RCC 7860 (cell line): Measurements from ENCODE around the gene HECTD2.
A peak's percentile ranks its signal among the peaks of the same experiment; 100 is the strongest.
"Not testable (repeated sequence)": the region's sequence is repeated elsewhere in the genome, so short reads cannot be mapped to it uniquely, and the experiment has no call there.

ENCODE experiments used
- DNase-seq: peaks from one replicate; pipeline ENCODE4 v3.0.0-alpha.2; 2015; ENCODE audit warnings: low spot score
- FAIRE-seq: peaks from 2 replicates; lab custom pipeline; 2012; peaks lifted over from hg19 to GRCh38; lab: Jason Lieb, UNC

HECTD2 gene

GRCh38 chr10:91410638-91411371 lies 661 bp downstream of the HECTD2 start:
- FAIRE-seq (no peak), DNase-seq (peak; percentile 22)

- FAIRE-seq (no peak), DNase-seq (no peak)
These were observed 1.5 kb downstream of the HECTD2 start for GRCh38 chr10:91411621-91412020.

DNA sequence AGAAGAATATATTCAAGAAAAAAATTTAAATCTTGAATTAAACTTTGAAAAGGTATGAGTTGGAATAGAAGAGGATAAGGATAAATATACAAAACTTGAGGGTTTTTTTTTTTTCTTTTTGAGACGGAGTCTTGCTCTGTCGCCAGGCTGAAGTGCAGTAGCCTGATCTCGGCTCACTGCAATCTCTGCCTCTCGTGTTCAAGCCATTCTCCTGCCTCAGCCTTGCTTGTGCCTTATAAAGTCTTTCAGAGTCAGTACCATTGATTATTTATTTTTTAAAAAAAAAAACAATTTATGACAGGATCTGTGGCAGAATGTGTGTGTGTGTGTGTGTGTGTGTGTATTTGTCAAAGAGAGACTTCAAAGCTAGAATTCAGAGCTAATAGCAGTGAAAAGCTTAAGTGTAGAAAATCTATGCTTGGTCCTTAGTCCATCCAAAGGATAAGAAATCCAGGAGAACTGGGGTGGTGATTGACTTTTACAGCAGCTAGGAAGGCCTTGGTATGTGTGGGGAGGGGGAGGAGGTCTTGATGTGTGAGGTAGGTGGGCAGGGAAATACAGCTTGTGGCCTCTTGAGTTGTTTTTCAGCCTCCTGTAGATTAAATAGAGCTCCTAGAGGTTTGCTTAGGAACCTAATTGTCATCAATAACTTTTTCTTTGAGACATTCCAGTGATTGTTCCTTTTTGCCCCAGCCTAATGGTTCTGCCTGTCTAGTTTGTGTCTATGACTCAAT lies 2.4 kb downstream of the HECTD2 start:
- DNase-seq (no peak), FAIRE-seq (no peak)

- FAIRE-seq (no peak), DNase-seq (no peak)
These were observed 5.7 kb downstream of the HECTD2 start for GRCh38 chr10:91415816-91416215.

DNA sequence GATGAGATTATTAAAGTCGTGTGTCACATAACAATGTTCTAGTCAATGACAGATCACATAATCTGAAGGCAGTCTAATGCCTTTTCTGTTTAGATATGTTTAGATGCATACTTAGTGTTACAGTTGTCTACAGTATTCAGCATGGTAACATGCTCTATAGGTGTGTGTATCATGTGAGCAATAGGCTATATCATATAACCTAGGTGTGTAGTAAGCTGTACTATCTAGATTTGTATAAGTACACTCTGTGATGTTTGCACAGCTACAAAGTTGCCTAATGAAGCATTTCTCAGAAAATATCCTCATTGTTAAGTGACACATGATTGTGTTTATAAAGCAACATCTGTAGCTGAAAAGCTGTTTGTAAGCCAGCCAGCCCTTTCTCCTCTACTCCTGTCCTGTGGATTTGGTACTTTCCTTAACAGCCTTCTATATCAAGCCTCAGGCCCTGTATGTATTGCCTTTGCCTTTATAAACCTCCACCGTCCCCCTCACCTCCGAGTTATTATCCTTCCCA lies 6.3 kb downstream of the HECTD2 start:
- FAIRE-seq (no peak), DNase-seq (no peak)

DNA sequence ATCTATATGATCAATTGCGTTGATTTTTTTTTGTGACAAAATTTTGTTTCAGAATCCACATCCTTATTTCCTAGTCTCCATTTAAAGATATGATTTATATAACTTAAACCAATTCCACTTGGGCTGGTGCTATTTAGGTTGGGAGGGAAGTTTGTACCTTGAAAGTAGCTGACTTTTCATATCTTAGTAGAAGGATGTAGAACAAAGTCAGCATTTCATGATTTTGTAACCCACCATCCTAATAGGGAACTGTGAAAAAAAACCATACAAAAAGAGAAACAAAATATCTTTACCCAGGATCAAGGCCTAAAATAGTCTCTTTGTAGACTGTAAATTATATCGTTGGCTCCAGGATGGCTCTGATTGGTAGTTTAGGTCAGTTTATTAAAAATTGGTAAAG lies 8.3 kb downstream of the HECTD2 start:
- no peak for DNase-seq
- no peak for FAIRE-seq

DNA sequence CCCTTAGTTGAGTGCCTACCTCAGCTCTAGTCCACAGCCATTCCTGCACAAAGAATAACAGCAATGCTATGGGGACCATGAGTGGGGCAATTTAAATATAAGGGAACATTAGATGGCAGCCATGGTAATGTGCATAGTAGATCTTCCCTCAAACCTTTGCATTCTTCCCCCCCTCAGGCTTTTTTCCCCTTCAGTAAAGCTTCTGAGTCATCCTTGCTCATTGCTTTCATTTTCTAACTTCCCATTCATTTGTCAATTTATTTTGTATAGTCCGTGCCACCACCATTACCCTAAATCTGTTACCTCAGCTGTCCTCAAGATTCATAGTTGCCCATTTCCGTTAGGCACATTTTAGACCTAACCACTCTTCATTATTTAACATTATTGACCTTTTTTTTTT lies 10.7 kb downstream of the HECTD2 start:
- DNase-seq = peak; percentile 31
- FAIRE-seq = peak; percentile 52

GRCh38 chr10:91422915-91423314 lies 12.8 kb downstream of the HECTD2 start:
- no peak for DNase-seq
- no peak for FAIRE-seq

GRCh38 chr10:91424016-91424415 lies 13.9 kb downstream of the HECTD2 start:
- peak; percentile 81 for FAIRE-seq
- DNase-seq = peak; percentile 37

DNA sequence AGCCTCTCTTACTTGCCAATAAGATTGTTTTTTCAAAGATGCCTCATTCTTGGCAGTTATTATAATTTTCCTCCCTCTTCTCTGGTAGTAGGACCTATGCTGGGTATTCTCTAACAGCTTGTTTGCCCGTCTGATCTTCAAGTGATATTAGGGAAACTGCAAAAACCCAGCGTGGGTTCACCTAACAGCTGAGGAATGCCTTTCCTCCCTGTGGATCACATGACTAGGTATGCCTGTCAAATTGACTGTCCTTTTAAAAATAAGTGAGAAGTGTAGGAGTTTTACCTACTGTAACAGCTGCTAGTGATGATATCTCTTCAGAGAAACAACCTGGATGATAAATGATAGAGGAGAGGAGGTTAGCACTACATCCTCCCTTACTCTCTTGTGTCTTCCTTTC lies 22.0 kb downstream of the HECTD2 start:
- FAIRE-seq (no peak), DNase-seq (no peak)

DNA sequence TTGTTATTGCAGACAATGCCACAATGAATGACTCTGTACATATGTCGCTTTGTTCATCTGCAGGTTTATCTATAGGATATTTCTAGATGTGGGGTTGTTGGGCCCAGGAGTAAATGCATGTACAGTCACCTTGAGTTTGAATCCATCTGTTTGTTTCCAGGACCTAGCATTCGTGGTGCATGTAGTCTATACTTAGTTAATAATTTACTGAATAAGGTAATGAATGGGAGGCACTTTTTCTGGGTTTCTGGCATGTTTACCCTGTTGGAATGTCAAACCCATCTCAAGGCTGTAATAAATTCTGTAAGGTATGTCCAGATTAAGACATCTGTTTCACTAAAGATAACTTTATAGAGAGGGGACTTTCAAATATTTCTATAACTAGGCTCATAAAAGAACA lies 23.5 kb downstream of the HECTD2 start:
- DNase-seq (peak; percentile 33), FAIRE-seq (no peak)

GRCh38 chr10:91434041-91434440 lies 23.9 kb downstream of the HECTD2 start:
- FAIRE-seq = peak; percentile 80
- peak; percentile 37 for DNase-seq

DNA sequence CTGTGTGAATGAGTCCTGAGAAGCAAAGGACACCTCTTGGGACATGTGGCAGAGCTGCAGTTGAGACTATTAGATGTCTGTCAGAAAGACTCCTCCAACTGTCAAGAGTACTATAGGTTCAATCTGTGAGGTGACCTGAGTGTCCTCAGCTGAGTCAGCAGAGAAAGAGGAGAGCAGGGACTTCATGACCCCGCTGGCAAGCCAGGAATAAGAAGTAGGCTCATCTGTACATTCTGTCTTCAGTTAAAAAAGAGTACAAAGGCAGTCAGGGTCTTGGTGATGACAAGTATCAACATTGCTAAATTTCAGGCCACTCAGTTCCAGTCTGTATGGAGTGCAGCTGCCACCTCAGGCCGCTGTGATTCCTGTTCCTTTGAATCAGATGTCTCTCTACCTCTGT lies 25.1 kb downstream of the HECTD2 start:
- no peak for FAIRE-seq

GRCh38 chr10:91438228-91438627 lies 28.1 kb downstream of the HECTD2 start:
- DNase-seq = not testable (repeated sequence)

More for the DNA sequence above, 25.1 kb downstream of the HECTD2 start:
- DNase-seq = no peak

DNA sequence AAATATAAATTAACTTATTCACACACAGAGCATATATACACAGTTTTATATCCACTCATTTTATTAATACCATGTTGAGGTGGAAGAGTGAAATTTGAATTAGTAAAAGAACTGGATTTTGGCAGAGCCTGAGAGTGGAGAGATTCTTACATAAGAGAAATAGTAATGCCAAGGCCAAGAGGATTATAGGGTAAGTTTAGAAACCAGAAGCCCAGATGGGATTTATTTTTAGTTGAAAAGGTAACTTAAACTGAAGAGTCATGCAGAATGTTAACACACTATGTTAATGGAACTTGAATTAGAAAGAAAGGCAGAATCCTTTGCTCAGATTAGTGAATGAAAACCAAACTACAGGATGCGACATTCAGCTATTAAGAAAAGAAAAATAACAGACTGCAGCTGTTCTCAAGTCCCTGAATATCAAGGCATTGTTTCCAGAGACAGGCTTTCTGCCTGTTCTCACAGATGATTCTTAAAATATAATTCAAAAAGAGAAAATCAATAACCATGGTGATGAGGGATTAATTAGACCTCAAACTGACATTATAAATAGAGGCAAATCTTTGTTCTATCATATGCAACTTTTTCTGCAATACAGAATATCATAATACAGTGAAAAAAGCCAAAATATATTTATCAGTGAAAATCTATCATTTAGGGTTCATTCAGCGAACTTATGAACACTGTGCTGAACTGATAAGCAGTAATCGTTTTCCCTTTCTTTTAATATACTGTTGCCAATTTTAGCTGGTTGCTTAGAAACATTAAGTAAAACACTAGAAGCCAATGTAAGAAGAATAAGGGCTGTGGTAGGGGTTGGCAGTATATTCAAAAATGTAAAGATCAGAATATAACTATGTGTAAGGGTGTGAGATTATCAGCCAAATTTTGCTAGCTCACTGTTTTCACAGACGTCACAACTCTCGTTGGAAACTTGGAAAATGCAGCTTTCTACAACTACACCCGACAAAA lies 34.4 kb downstream of the HECTD2 start:
- DNase-seq (no peak), FAIRE-seq (no peak)

More at GRCh38 chr10:91438228-91438627, 28.1 kb downstream of the HECTD2 start:
- FAIRE-seq = not testable (repeated sequence)

DNA sequence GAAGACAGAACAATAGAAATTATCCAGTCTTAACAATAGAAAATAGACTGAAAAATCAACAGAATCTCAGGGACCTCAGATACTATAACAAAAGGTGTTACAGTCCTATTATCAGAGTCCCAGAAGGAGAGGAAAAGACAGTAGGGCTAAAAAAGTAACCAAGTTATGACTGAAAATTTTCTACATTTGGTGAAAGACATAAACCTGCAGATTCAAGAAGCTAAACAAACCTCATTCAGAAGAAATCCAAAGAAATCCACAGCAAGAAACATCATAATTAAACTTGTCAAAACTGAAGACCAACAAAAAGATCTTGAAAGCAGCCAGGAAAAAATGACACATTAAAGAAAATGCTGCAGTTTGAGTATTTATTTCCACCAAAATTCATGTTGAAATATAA lies 41.9 kb downstream of the HECTD2 start:
- FAIRE-seq (no peak), DNase-seq (no peak)

DNA sequence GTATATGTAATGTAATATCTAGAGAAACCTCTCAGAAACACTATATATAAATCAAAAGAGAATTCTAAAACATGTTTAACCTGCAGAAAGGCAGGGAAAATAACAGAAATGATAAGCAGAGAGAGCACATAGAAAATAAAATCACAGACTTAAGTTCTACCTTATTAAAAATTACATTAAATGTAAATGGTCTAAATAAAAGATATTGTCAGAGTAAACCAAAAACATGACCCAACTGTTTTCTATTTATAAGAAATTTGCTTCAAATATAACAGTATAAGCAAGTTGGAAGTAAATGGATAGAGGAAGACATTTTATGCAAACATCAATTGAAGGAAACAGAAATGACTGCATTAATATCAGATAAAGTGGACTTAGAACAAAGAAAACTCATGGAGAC lies 43.4 kb downstream of the HECTD2 start:
- FAIRE-seq = no peak

DNA sequence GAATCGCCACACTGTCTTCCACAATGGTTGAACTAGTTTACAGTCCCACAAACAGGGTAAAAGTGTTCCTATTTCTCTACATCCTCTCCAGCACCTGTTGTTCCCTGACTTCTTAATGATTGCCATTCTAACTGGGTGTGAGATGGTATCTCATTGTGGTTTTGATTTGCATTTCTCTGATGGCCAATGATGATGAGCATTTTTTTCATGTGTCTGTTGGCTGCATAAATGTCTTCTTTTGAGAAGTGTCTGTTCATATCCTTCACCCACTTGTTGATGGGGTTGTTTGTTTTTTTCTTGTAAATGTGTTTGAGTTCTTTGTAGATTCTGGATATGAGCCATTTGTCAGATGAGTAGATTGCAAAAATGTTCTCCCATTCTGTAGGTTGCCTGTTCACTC lies 45.0 kb downstream of the HECTD2 start:
- FAIRE-seq, DNase-seq: not testable (repeated sequence)

More for the DNA sequence above, 43.4 kb downstream of the HECTD2 start:
- DNase-seq = no peak

GRCh38 chr10:91460681-91461080 lies 50.5 kb downstream of the HECTD2 start:
- DNase-seq = no peak
- no peak for FAIRE-seq

GRCh38 chr10:91462423-91462822 lies 52.3 kb downstream of the HECTD2 start:
- FAIRE-seq (no peak), DNase-seq (no peak)

DNA sequence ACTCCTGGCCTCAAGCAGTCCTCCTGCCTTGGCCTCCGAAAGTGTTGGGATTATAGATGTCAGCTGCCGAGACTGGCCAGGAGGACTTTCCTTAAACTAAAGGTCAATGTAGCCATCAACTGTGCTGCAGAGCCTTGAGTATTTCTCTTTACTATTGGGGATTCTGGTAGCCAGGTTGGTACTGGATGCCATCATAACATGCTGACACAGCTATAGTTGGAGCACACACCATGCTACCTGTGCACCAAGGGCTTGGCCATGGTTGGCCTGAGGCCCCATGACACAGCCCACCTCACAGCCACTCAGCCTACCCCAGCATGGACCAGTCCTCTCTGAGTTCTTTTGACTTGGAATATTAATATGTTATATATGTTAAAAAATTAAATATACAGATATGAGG lies 54.4 kb downstream of the HECTD2 start:
- FAIRE-seq = no peak
- DNase-seq = no peak
